Lower leg skin (tissue), 4 donors: Measurements from ENCODE around the gene ETS1. TPM values are rescaled to one million over a fixed set of nuclear protein-coding genes. Genes with fewer than 3 reads are reported as not detected.

Source experiments
- DNase-seq, 2 donors: peaks; one replicate each; pipeline ENCODE4 v3.0.0-alpha.2; 2019; ENCODE audit warnings: low spot score in 2 of 2
- H3K4me3 ChIP-seq: fragments of 200-600 bp; sonication (generic); 2 replicates; pipeline ENCODE4 v1.5.1; 2017; ENCODE audit warnings: mild to moderate bottlenecking, low read depth; ENCODE audit not compliant: poor library complexity, severe bottlenecking
- CTCF ChIP-seq, 3 donors: fragments of 450-650 bp; IDR thresholded peaks; one replicate each; pipeline ENCODE4 v1.5.1; 2016; ENCODE audit warnings: antibody characterized with exemption in 3 of 3, mild to moderate bottlenecking in 3 of 3, moderate library complexity in 2 of 3
- POLR2A ChIP-seq, 2 donors: fragments of 450-650 bp; IDR thresholded peaks; one replicate each; pipeline ENCODE4 v1.6.1; 2016 to 2017; ENCODE audit warnings: antibody characterized with exemption in 2 of 2, mild to moderate bottlenecking in 1 of 2, moderate library complexity in 1 of 2
- WGBS, 2 donors: methylation state at CpG; one replicate each; pipeline ENCODE4 v1.1.5; 2018; 5-methylcytosine and 5-hydroxymethylcytosine counted together
- intact Hi-C: fragments of 100-400 bp; cut with DNase I; formaldehyde crosslinking; loops from one replicate; pipeline ENCODE4 v1.15.0; 2023; ENCODE audit warnings: low total_unique reads
- total RNA-seq, 4 donors: library from RNA; depleted of rRNA; stranded (reverse); fragments of >200 nt; gene quantifications; one replicate each; pipeline ENCODE4 v1.1.0, GENCODE V29; 2016

Gene ETS1
- total RNA-seq, 4 donors from 2014 or later, result 20.6 to 38.7 (median 21.8) TPM

- intact Hi-C loops, result no loop called here
- DNase-seq, result no peak
- no peak for TF ChIP-seq POLR2A (IDR thresholded peaks at IDR 0.05)
- TF ChIP-seq CTCF (IDR thresholded peaks at IDR 0.05), result no peak
- 91 to 95% methylated on average over 3 of the region's 3 CpGs for WGBS, 2 donors
- no peak overlapping the region for H3K4me3 ChIP-seq
Observed at GRCh38 chr11:128564642-128565245, 22.6 kb downstream of the ETS1 start.

- no peak overlapping the region for H3K4me3 ChIP-seq
- no peak for DNase-seq
- TF ChIP-seq POLR2A (IDR thresholded peaks at IDR 0.05), result no peak
- no peak for TF ChIP-seq CTCF (IDR thresholded peaks at IDR 0.05)
- WGBS, 2 donors, result 74 to 75% methylated on average over 11 of the region's 11 CpGs
- intact Hi-C loops, result no loop called here
Observed at GRCh38 chr11:128563942-128564641, 23.3 kb downstream of the ETS1 start.

GRCh38 chr11:128563308-128563707 is 24.1 kb downstream of the ETS1 start:
- no peak for TF ChIP-seq POLR2A (IDR thresholded peaks at IDR 0.05)
- TF ChIP-seq CTCF (IDR thresholded peaks at IDR 0.05), result no peak
- no peak overlapping the region for H3K4me3 ChIP-seq
- no peak for DNase-seq
- intact Hi-C loops, result no loop called here
- WGBS, 2 donors, result 86 to 88% methylated on average over 5 of the region's 5 CpGs

- intact Hi-C loops, result no loop called here
- no peak for TF ChIP-seq CTCF (IDR thresholded peaks at IDR 0.05)
- no peak for TF ChIP-seq POLR2A (IDR thresholded peaks at IDR 0.05)
- DNase-seq, result no peak
- WGBS, 2 donors, result 77 to 80% methylated on average over 3 of the region's 3 CpGs
- H3K4me3 ChIP-seq, result no peak overlapping the region
Observed at GRCh38 chr11:128559496-128560103, 27.8 kb downstream of the ETS1 start.

- intact Hi-C loops, result no loop called here
- no peak overlapping the region for H3K4me3 ChIP-seq
- no peak for DNase-seq
- TF ChIP-seq CTCF (IDR thresholded peaks at IDR 0.05) (no peak), POLR2A (IDR thresholded peaks at IDR 0.05) (no peak)
- WGBS, 2 donors, result 85 to 87% methylated on average over 2 of the region's 2 CpGs
Observed at GRCh38 chr11:128555606-128556005, 31.8 kb downstream of the ETS1 start.
